Testis (tissue), 3 donors: Measurements from ENCODE around the gene SH3RF1. TPM values are rescaled to one million over a fixed set of nuclear protein-coding genes. Genes with fewer than 3 reads are reported as not detected.

Experiments used
- DNase-seq: peaks from one replicate; pipeline ENCODE4 v3.0.0-alpha.2; 2019
- H3K27ac ChIP-seq, 2 donors: fragments of 200-600 bp; sonication (generic); one replicate each; pipeline ENCODE4 v1.5.1; 2019
- H3K27me3 ChIP-seq: fragments of 200-600 bp; sonication (generic); one replicate; pipeline ENCODE4 v1.5.1; 2019
- H3K36me3 ChIP-seq: fragments of 200-600 bp; sonication (generic); one replicate; pipeline ENCODE4 v1.5.1; 2017; ENCODE audit warnings: low read depth; ENCODE audit errors: missing control alignments
- H3K4me1 ChIP-seq: fragments of 200-600 bp; sonication (generic); one replicate; pipeline ENCODE4 v1.5.1; 2019
- H3K4me3 ChIP-seq, 2 donors: fragments of 200-600 bp; sonication (generic); one replicate each; pipeline ENCODE4 v1.5.1; 2017 to 2019
- H3K9me3 ChIP-seq: fragments of 200-600 bp; sonication (generic); one replicate; pipeline ENCODE4 v1.5.1; 2017
- POLR2A ChIP-seq: fragments of 450-650 bp; IDR thresholded peaks from one replicate; pipeline ENCODE4 v1.6.1; 2017; ENCODE audit warnings: antibody characterized with exemption, mild to moderate bottlenecking, moderate library complexity
- WGBS, 2 donors: methylation state at CpG; one replicate each; pipeline ENCODE4 v1.1.5; 2018; 5-methylcytosine and 5-hydroxymethylcytosine counted together
- intact Hi-C: fragments of 100-400 bp; cut with DNase I; formaldehyde crosslinking; loops from one replicate; pipeline ENCODE4 v1.15.1; 2023; ENCODE audit warnings: low total_unique reads
- polyA plus RNA-seq: library from polyadenylated mRNA; stranded (reverse); fragments of 350-450 nt; fragmentation: Illumina TruSeq; extraction: RNeasy Lipid Tissue Mini Kit (QIAGEN cat#74804); gene quantifications from one replicate; pipeline ENCODE4 v1.2.3, GENCODE V29; 2014; ENCODE audit warnings: low read depth, low replicate concordance; ENCODE audit not compliant: insufficient read depth
- total RNA-seq, 2 donors: library from RNA; depleted of rRNA; stranded (reverse); fragments of >200 nt; gene quantifications; one replicate each; pipeline ENCODE4 v1.2.3, GENCODE V29; 2016
- TF ChIP-seq, protein P1 (sequence below), 3 experiments: fragments of 450-650 bp in 2 of 3; fragments of 200-600 bp in 1 of 3; sonication (generic) in 1 of 3; IDR thresholded peaks; one replicate each; pipeline ENCODE4 v1.5.1; 2016 to 2019; ENCODE audit warnings: antibody characterized with exemption in 3 of 3, mild to moderate bottlenecking in 2 of 3, moderate library complexity in 1 of 3

SH3RF1 gene
- total and polyA plus RNA-seq, 3 donors from 2014 or later, result 15.1 to 38.9 (median 26.4) TPM

DNA sequence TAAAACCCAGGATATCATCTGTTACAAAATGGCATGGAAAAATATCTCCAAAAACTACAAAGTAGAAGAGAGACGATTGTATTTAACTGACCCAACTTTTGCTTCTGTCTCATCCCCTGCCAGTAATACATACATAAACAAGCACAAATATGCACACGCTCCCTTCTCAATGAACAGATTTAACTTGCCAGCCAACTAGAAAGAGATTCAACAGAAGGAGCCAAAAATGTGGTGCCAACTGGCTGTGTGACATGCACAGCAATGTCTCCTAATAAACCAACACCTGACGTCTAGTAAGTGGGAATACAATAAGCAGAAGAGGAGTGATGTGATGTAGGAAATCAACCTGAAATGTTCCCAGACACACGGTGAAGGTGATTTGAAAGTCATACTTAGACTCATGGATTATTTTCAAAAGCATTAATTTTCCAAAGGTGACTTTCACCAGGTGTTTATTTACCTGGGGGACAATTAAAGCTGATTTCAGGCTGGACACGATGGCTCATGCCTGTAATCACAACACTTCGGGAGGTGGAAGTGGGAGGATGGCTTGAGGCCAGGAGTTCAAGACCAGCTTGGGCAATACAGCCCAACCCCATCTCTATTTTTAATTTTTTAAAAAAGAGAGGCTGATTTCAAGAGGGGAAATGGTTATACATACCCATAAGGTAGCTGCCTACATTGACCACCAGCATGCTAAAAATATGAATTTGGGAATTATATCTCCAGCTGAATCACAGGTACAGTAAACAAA lies 33.7 kb downstream of the SH3RF1 start:
- DNase-seq, result no peak
- TF ChIP-seq, protein P1, sequence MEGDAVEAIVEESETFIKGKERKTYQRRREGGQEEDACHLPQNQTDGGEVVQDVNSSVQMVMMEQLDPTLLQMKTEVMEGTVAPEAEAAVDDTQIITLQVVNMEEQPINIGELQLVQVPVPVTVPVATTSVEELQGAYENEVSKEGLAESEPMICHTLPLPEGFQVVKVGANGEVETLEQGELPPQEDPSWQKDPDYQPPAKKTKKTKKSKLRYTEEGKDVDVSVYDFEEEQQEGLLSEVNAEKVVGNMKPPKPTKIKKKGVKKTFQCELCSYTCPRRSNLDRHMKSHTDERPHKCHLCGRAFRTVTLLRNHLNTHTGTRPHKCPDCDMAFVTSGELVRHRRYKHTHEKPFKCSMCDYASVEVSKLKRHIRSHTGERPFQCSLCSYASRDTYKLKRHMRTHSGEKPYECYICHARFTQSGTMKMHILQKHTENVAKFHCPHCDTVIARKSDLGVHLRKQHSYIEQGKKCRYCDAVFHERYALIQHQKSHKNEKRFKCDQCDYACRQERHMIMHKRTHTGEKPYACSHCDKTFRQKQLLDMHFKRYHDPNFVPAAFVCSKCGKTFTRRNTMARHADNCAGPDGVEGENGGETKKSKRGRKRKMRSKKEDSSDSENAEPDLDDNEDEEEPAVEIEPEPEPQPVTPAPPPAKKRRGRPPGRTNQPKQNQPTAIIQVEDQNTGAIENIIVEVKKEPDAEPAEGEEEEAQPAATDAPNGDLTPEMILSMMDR (IDR thresholded peaks at IDR 0.05), result no peak
- intact Hi-C loops, result no loop called here
- H3K36me3 ChIP-seq, result no peaks in the 10 kb centered on the region
- no peaks in the 10 kb centered on the region for H3K9me3 ChIP-seq
- no peak overlapping the region for H3K4me3 ChIP-seq
- no peak overlapping the region for H3K27ac ChIP-seq
- WGBS, 2 donors, result 44% methylated on average over 6 of the region's 6 CpGs
- H3K27me3 ChIP-seq, result no peaks in the 10 kb centered on the region
- peaks cover 29% of the 10 kb centered on the region for H3K4me1 ChIP-seq

DNA sequence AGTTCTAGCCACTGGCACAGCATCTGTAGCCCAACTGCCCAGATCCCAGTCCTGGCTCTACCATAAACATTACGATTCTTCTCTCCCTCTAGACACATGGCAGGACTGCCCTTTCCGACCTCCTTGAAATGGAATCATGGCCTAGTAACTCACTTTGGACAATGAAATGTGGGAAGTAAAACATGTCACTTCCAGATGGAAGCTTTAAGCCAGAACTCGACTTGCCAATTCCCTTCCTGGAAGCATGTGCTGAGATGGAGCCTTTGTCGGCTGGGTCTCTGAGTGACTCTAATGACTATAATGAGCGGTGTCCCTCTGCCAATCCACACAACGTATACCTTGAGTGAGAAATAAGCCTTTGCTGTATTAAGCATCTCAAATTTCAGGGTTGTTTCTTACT lies 34.7 kb downstream of the SH3RF1 start:
- DNase-seq, result no peak
- H3K36me3 ChIP-seq, result no peaks in the 10 kb centered on the region
- intact Hi-C loops, result no loop called here
- H3K9me3 ChIP-seq, result no peaks in the 10 kb centered on the region
- H3K4me1 ChIP-seq, result peaks cover 23% of the 10 kb centered on the region
- TF ChIP-seq, protein P1 (IDR thresholded peaks at IDR 0.05), result no peak
- TF ChIP-seq POLR2A, result no peak
- no peak overlapping the region for H3K4me3 ChIP-seq
- no peaks in the 10 kb centered on the region for H3K27me3 ChIP-seq
- 87 to 88% methylated on average over 6 of the region's 6 CpGs for WGBS, 2 donors
- no peak overlapping the region for H3K27ac ChIP-seq

DNA sequence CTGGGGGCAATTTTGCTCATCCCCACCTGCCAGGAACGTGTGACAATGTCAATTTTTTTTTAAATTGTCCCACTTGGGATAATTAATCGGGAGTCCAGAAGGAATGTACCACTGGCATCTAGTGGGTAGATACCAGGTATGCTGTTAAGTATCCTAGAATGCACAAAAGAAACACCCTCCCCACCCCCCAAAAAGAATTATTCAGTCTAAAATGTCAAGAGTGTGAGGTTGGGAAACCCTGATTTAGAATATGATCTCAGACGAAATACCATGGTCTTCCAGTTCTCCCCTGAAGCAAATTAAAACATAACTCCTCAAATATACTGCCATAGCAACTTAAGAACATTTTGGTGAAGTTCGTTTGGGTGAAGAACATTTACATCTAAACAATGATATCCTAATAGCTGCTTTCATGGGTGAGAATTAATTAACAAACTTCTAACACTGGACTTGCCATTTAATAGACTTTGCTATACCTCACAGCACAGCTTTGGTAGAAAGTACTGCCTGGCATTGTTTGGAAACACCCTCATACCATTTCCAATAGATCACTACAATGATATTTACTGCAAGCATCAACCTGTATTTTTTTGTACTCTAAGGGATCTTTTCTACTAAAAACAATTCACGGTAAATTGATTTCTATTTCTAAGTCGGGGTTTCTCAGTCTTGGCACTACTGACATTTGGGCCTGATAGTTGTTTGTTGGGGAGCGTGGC lies 36.5 kb downstream of the SH3RF1 start:
- Histone ChIP-seq H3K27ac (no peak overlapping the region), H3K27me3 (no peaks in the 10 kb centered on the region), H3K36me3 (no peaks in the 10 kb centered on the region), H3K4me1 (peaks cover 18% of the 10 kb centered on the region), H3K4me3 (no peak overlapping the region), H3K9me3 (no peaks in the 10 kb centered on the region)
- no peak for DNase-seq
- 79 to 88% methylated on average over 7 of the region's 7 CpGs for WGBS, 2 donors
- TF ChIP-seq, protein P1 (IDR thresholded peaks at IDR 0.05), result no peak
- TF ChIP-seq POLR2A, result no peak
- intact Hi-C loops, result no loop called here

DNA sequence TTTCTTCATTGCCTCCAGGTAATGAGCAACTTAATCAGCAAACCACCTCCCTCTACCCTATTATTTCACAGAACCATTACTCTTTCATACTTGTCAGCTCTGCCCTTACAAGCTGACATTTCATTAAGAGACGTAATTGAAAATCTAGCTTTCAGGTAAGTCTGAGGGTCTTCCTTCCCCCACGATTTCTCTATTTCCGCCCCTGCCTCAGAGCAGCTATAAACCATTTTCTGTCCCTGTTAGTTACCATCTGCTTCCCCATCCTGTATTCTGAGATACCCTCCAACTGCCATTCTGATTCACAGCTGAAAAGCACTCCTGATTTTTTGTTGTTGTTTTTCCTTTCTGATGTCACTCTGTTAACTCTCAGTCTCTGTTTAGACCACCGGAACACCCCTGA lies 37.1 kb downstream of the SH3RF1 start:
- H3K4me3 ChIP-seq, result no peak overlapping the region
- TF ChIP-seq, protein P1 (IDR thresholded peaks at IDR 0.05), result no peak
- no peak for TF ChIP-seq POLR2A
- H3K36me3 ChIP-seq, result no peaks in the 10 kb centered on the region
- intact Hi-C loops, result no loop called here
- H3K4me1 ChIP-seq, result peaks cover 13% of the 10 kb centered on the region
- H3K9me3 ChIP-seq, result no peaks in the 10 kb centered on the region
- no peak for DNase-seq
- 84 to 89% methylated on average over 4 of the region's 4 CpGs for WGBS, 2 donors
- no peak overlapping the region for H3K27ac ChIP-seq
- H3K27me3 ChIP-seq, result no peaks in the 10 kb centered on the region
